HG02885 (cell line): ENCODE data around the gene ZNF543.
"Not testable (repeated sequence)": the region's sequence is repeated elsewhere in the genome, so short reads cannot be mapped to it uniquely, and the experiment has no call there.

ENCODE experiments used
- ATAC-seq: cut with Tn5 transposase; IDR thresholded peaks from one replicate; pipeline ENCODE4 v1.9.1; 2021; ENCODE audit warnings: mild to moderate bottlenecking; ENCODE audit not compliant: unreplicated experiment, poor library complexity

ZNF543 gene

GRCh38 chr19:57320180-57321084 is at the start of gene ZNF543:
Gene ZNF543, plus strand, starts transcription at chr19:57320472. Its CDS starts 382 bp downstream, at chr19:57320854.
- peak; percentile 99 for ATAC-seq

- ATAC-seq: no peak
Measured at GRCh38 chr19:57271280-57271679, 49.0 kb upstream of the ZNF543 start.

GRCh38 chr19:57273014-57273413 is 47.3 kb upstream of the ZNF543 start:
- ATAC-seq: no peak

- no peak for ATAC-seq
Measured at GRCh38 chr19:57276430-57276829, 43.8 kb upstream of the ZNF543 start.

DNA sequence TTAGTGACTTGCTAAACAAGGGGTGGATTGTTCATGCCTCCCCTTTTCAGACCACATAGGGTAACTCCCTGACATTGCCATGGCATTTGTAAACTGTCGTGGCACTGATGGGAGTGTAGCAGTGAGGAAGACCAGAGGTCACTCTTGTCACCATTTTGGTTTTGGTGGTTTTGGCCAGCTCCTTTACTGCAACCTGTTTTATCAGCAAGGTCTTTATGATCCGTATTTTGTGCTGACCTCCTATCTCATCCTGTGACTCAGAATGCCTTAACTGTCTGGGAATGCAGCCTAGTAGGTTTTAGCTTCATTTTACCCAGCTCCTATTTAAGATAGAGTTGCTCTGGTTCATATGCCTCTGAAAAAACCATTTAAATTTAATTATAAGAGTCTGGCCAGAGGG is 41.8 kb upstream of the ZNF543 start:
- not testable (repeated sequence) for ATAC-seq

DNA sequence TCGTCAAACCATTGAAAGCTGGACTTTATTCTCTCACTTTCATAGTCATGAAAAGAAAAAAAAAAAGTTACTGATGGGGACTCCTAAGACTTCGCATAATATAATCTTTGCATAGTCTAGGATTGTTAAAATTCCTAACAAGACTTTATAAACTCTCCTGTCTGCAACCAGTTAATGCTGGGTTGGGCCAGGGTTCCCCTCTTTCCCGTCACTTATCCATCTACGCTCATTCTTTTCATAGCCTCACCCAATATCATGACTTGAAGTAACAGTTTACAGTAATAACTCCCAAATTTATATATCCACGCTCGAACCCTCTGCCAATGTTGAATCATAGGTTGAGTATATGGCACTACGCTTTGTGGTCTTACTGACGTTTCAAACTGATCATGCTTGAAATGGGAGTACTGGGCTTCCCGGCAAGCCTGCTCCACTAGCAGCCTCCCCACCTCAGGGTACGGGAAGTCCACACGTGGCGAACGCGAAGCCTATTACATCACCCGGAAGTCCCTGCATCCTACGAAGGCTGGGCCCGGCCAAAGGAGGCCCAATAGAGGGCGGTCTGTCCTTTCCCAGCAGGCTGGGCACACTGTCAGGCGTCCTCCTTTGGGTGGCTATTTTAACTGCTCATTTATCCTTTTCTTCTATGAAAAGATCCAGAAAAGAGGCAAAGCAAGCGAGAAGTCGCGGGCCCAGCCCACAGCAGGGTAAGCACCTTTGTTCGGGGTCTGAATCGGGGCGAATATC is 40.7 kb upstream of the ZNF543 start:
- peak; percentile 76 for ATAC-seq

DNA sequence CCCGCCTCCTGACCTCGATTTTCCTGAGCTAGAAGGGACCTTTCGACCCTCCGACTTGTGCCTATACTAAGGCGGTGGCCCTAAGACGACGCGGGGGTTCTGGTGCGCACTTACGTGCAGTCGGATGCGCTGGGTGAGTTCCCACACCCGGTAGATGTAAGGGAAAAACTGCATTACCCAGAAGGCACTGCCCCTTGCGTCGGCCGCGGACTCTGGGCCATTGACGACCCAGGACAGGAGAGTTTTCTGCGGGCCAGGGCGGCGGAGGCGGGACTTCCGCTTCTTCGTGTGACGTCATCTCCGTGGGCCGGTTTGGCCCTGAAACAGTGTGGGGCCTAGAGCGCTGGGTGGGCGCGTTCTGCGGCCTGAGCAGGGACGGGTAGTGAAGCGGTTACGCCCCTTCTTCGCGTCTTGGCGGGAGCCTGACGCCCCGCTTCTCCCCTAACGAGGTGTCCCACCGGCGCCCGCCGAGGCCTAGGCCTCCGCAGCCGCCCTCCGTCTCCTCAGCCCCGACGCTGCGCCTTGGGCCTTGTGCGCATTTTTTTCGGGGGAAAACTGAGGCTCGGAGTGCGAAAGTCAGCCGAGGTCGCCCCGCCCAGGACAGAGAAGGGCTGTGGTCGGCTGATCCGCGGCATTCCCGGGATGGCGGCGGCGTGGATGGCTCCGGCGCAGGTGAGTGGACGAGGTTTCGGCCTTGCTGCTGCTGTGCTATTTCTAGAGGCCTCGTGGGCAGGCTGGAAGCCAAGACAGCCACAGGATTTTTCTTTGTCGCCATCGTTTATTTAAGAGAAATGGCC is 39.9 kb upstream of the ZNF543 start, which contains the start of gene ZNF460:
ZNF460 (plus strand) TSS at position 321 of the 797 bp plus-strand sequence; CDS start at position 643, 322 bp downstream.
- ATAC-seq: peak; percentile 79

- ATAC-seq: no peak
Measured at GRCh38 chr19:57280962-57281400, 39.3 kb upstream of the ZNF543 start.

DNA sequence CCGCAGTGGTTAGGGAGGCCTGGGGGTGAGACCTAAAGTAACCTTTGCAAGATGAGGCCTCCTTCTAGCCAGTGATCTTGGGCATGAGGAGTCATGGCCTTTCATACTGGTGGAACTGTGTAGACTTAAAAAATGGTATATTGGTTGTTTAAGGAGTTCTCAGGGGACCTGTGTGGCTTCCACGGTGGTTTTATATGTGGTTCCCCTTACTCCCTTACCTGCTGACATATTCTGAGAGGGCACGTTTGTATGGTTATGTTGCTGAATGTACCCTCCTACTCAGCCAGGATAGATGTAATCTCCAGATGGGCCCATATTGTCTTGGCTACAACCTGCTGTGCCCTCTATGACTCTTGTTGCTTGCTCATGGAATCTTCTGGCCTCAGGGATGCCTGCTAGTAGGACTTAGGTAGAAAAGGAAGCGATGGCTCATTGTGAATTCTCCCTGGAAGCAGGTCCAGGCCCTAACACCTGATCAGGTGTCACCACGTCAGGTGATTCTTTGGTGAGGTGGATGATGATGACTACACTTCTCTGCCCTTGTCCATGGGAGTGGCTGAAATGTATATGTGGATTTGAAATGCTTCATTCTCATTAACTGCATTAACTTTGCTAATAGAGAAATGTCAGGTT is 38.1 kb upstream of the ZNF543 start:
- no peak for ATAC-seq

DNA sequence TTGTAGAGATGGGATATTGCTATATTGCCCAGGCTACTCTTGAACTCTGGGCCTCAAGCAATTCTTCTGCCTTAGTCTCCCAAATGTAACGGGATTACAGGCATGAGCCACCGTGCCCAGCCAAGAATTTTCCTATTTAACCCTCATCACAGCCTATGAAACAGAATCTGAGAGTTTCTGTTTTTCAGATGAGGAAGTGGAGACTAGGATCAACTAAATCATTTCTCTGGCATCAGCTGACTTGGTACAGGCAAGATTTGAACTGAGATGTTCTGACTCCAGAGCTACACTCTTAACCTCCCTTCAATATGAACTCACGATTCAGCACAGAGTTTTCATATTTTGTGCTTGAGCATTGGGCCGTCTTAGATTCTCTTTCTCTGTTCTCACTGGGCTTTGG is 31.9 kb upstream of the ZNF543 start:
- ATAC-seq: no peak

- no peak for ATAC-seq
Measured at GRCh38 chr19:57290970-57291369, 29.3 kb upstream of the ZNF543 start.

DNA sequence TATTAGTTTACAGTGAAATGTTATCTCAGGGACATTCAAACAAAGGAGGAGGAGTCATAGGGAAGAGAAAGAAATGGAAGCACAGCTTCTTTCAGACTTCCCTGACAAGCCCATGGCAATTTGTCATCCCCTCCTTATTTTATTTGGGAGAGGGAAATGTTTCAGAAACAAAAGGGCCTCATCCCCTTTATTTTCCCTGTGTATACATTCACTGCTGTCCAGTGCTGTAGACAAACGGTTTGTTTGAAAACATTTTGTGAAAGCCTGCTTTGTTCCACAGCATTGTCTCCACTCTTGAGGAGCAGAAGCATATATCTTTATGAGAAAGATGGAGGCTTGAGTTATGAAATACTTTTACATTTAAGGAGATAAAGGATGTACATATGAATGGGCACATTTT is 27.7 kb upstream of the ZNF543 start:
- no peak for ATAC-seq

DNA sequence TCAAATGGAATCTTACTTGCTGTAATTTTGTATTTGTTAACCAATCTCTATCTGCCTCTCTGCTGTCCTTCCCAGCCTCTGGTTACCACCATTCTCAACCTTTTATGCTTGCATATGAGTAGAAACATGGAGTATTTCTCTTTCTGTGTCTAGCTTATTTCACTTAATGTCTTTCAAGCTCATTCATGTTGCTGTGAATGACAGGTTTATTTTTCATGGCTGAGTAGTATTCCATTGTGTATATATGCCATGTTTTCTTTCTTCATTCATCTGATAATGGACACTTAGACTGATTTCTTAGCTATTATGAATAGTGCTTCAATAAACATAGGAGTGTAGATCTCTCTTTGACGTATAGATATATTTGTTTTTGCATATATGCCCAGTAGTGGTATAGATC is 26.6 kb upstream of the ZNF543 start:
- no peak for ATAC-seq

- no peak for ATAC-seq
Measured at GRCh38 chr19:57302020-57302465, 18.2 kb upstream of the ZNF543 start.

- ATAC-seq: no peak
Measured at GRCh38 chr19:57302727-57303401, 17.4 kb upstream of the ZNF543 start.

DNA sequence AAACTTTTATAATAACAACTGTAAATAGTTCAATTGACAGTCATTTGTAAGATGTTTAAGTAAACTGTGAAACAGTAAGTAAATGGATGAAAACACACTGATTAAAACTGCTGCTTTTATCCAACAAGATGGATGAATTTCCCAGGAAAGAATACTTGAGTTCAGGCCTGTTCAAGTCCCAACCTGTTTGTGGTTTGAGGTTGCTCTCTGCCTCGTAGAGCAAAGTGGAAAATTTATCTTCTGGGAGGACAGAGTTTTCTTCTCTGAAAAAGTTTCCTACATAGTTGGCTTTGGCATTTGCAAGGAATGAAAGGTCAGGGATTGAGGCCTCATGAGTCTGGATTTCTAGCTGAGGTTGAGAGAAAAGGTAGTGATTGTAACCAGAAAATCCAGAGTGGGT is 15.2 kb upstream of the ZNF543 start:
- no peak for ATAC-seq

GRCh38 chr19:57308514-57308913 is 11.8 kb upstream of the ZNF543 start:
- no peak for ATAC-seq

GRCh38 chr19:57310792-57311191 is 9.5 kb upstream of the ZNF543 start:
- ATAC-seq: no peak

DNA sequence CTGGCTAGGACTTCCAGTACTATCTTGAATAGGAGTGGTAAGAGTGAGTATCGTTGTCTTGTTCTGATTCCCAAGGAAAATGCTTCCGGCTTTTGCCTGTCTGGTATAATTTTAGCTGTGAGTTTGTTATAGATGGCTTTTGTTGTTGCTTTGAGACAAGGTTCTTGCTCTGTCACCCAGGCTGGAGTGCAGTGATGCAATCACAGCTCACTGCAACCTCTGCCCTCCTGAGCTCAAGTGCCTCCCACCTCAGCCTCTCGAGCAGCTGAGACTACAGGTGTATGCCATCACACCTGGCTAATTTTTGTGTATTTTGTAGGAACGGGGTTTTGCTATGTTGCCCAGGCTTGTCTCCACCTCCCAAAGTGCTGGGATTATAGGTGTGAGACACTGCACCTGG is 6.1 kb upstream of the ZNF543 start:
- no peak for ATAC-seq
